C4-2B (cell line): ENCODE data around the gene HIRA.

Experiments
- ZFX ChIP-seq: fragments of 450-650 bp; IDR thresholded peaks from 2 replicates; pipeline ENCODE4 v1.6.1; 2017
- TF ChIP-seq, protein P1 (sequence below): fragments of 450-650 bp; conservative IDR thresholded peaks from 2 replicates; pipeline ENCODE4 v1.5.1; 2017; ENCODE audit warnings: mild to moderate bottlenecking

DNA sequence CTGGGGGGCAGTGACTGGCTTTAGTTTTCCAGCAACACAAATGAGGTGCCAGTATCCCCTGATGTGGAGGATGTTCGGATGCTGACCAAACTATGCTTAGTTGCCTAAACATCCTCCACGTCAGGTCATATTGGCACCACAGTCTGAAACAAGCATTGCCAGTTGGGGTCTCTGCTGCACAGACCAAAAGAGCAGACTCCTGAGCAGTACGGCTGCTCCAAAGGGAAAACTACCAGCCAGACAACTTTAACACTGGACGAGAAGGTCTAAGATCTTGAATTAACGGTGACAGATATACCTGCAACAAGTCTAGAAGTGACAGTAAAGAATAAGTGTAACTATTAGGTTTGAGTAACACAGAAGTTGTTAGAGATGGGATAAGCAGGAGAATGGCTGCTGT, 99.6 kb downstream of the HIRA start:
- TF ChIP-seq, protein P1, sequence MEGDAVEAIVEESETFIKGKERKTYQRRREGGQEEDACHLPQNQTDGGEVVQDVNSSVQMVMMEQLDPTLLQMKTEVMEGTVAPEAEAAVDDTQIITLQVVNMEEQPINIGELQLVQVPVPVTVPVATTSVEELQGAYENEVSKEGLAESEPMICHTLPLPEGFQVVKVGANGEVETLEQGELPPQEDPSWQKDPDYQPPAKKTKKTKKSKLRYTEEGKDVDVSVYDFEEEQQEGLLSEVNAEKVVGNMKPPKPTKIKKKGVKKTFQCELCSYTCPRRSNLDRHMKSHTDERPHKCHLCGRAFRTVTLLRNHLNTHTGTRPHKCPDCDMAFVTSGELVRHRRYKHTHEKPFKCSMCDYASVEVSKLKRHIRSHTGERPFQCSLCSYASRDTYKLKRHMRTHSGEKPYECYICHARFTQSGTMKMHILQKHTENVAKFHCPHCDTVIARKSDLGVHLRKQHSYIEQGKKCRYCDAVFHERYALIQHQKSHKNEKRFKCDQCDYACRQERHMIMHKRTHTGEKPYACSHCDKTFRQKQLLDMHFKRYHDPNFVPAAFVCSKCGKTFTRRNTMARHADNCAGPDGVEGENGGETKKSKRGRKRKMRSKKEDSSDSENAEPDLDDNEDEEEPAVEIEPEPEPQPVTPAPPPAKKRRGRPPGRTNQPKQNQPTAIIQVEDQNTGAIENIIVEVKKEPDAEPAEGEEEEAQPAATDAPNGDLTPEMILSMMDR, result no peak
- TF ChIP-seq ZFX, result no peak
